A673 (cell line): ENCODE results near the gene B4GALNT4. TPM values are rescaled to one million over a fixed set of nuclear protein-coding genes. Genes with fewer than 3 reads are reported as not detected.

Experiments used
- BruUV-seq: library from RNA; stranded (reverse); fragments of 400-500 nt; replicated peaks from 2 replicates; lab custom pipeline; 2021; lab: Mats Ljungman, UMichigan
- CTCF ChIA-PET: fragments of 300-600 bp; sonication (Branson Sonifier 250); formaldehyde crosslinking; loops from one replicate; lab custom pipeline; 2022; ENCODE audit warnings: antibody characterized with exemption; lab: Charles Lee
- POLR2A ChIA-PET: fragments of 300-600 bp; sonication (Branson Sonifier 250); formaldehyde crosslinking; loops from one replicate; lab custom pipeline; 2022; ENCODE audit warnings: antibody characterized with exemption; ENCODE audit not compliant: low non-redundant PET; lab: Charles Lee
- DNase-seq: peaks from one replicate; pipeline ENCODE4 v3.0.0-alpha.2; 2015; ENCODE audit warnings: low spot score
- H3K27ac ChIP-seq: fragments of 200-600 bp; sonication (generic); 2 replicates; pipeline ENCODE4 v1.5.1; 2016; ENCODE audit warnings: mixed run types, low read depth, mild to moderate bottlenecking, mixed read lengths, antibody characterized with exemption, low read length; ENCODE audit not compliant: poor library complexity, severe bottlenecking
- H3K27me3 ChIP-seq: fragments of 200-600 bp; sonication (generic); replicated peaks from 2 replicates; pipeline ENCODE4 v1.6.1; 2017; ENCODE audit warnings: mixed run types, low read depth, mild to moderate bottlenecking, mixed read lengths, antibody characterized with exemption, low read length; ENCODE audit not compliant: insufficient read depth, poor library complexity
- H3K36me3 ChIP-seq: fragments of 200-600 bp; sonication (generic); 2 replicates; pipeline ENCODE4 v1.6.1; 2016; ENCODE audit warnings: mixed run types, mild to moderate bottlenecking, mixed read lengths, antibody characterized with exemption, low read length; ENCODE audit not compliant: insufficient read depth, poor library complexity, severe bottlenecking
- H3K4me1 ChIP-seq: fragments of 200-600 bp; sonication (generic); 2 replicates; pipeline ENCODE4 v1.6.1; 2017; ENCODE audit warnings: mixed run types, mild to moderate bottlenecking, mixed read lengths, antibody characterized with exemption, low read length; ENCODE audit not compliant: insufficient read depth, poor library complexity, severe bottlenecking
- H3K4me3 ChIP-seq: fragments of 200-600 bp; sonication (generic); 2 replicates; pipeline ENCODE4 v1.5.1; 2016; ENCODE audit warnings: low read depth, mixed run types, mild to moderate bottlenecking, mixed read lengths, low read length; ENCODE audit not compliant: poor library complexity, severe bottlenecking
- H3K9me3 ChIP-seq: fragments of 200-600 bp; sonication (generic); 2 replicates; pipeline ENCODE4 v1.6.1; 2016; ENCODE audit warnings: mixed run types, low read depth, mild to moderate bottlenecking, mixed read lengths, antibody characterized with exemption, low read length; ENCODE audit not compliant: poor library complexity, severe bottlenecking
- EZH2 ChIP-seq: fragments of 200-600 bp; sonication (generic); IDR thresholded peaks from 2 replicates; pipeline ENCODE4 v1.6.1; 2017; ENCODE audit warnings: borderline replicate concordance, low read depth, mild to moderate bottlenecking, mixed read lengths, antibody characterized with exemption, low read length; ENCODE audit not compliant: poor library complexity, severe bottlenecking
- intact Hi-C: fragments of 100-400 bp; cut with micrococcal nuclease; formaldehyde crosslinking; loops from one replicate; pipeline ENCODE4 v1.10.0; 2022; ENCODE audit not compliant: unreplicated experiment
- total RNA-seq: library from RNA; stranded (reverse); gene quantifications from 2 replicates; pipeline ENCODE4 v1.2.3, GENCODE V29; 2021
- TF ChIP-seq, protein P1 (sequence below): fragments of 300-800, 200-600 bp; sonication (generic); conservative IDR thresholded peaks from 2 replicates; pipeline ENCODE4 v1.5.1; 2017; ENCODE audit warnings: low read depth, mild to moderate bottlenecking, antibody characterized with exemption, low read length, moderate library complexity, mixed read lengths

The B4GALNT4 gene
- total RNA-seq, 1 experiment from 2014 or later: 19.0 TPM

DNA sequence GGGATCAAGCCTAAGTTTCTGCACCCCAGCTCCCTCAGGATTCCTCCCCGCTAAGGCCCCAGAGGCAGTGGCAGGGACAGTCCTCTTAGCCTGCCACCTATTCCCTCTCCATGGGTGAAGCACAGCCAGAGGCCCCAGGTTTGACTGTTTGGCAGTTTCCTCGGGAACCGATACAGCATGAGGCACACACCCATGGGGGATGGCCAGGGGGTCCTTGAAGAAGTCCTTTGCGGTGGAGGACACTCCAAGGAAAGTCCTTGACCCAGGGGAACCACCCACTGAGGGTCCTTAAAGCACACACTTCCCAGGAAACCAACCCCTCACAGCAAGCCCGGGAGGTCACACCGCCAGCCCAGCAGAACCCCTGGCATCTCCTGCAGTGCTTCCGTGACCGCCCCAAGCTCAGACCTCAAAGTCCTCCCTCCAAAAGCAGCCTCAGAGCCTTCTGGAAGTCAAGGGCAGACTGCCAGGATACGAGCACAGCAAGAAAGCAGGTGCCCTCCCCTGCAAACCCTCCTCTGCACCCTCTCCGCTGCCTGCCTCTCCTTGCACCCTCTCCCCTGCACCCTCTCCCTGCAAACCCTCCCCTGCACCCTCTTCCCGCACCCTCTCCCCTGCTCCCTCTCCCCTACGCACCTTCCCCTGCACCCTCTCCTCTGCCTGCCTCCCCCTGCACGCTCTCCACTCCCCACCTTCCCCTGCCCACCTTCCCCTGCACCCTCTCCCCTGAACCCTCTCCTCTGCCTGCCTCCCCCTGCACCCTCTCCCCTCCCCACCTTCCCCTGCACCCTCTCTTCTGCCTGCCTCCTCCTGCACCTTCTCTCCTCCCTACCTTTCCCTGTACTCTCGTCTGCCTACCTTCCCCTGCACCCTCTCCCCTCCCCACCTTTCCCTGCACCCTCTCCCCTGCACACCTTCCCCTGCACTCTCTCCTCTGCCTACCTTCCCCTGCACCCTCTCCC is 44.1 kb downstream of the B4GALNT4 start:
- POLR2A ChIA-PET: no interaction called here
- no TSS peak for BruUV-seq
- no peak for TF ChIP-seq EZH2
- TF ChIP-seq, protein P1, sequence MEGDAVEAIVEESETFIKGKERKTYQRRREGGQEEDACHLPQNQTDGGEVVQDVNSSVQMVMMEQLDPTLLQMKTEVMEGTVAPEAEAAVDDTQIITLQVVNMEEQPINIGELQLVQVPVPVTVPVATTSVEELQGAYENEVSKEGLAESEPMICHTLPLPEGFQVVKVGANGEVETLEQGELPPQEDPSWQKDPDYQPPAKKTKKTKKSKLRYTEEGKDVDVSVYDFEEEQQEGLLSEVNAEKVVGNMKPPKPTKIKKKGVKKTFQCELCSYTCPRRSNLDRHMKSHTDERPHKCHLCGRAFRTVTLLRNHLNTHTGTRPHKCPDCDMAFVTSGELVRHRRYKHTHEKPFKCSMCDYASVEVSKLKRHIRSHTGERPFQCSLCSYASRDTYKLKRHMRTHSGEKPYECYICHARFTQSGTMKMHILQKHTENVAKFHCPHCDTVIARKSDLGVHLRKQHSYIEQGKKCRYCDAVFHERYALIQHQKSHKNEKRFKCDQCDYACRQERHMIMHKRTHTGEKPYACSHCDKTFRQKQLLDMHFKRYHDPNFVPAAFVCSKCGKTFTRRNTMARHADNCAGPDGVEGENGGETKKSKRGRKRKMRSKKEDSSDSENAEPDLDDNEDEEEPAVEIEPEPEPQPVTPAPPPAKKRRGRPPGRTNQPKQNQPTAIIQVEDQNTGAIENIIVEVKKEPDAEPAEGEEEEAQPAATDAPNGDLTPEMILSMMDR: no peak
- Histone ChIP-seq H3K4me1 (no peaks in the 10 kb centered on the region), H3K4me3 (no peak overlapping the region), H3K9me3 (no peaks in the 10 kb centered on the region), H3K27me3 (peaks cover 33% of the 10 kb centered on the region), H3K27ac (no peak overlapping the region), H3K36me3 (no peaks in the 10 kb centered on the region)
- intact Hi-C loops: no loop called here
- peak; percentile 23 for DNase-seq
- CTCF ChIA-PET: no interaction called here

DNA sequence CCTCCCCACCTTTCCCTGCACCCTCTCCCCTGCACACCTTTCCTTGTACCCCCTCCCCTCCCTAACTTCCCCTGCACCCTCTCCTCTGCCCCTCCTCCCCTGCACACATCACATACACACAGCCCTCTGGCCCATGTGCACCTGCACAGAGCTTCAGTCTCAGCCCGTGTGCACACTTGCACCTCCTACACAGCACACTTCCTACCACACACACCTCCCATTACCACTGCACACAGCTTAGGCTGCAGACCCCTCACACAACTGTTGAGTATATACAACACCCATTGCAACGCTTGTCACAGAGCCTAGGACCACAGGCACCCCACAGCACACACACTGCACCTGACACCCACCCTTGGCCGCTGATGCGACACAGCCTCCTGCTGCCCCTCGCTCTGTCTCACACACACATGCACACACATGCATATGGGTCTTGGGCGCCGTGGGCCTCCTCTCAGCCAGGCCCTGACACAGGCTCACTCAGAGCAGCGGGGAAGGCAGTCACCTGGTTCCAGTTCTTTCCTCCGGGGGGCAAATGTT is 45.1 kb downstream of the B4GALNT4 start:
- no peak for DNase-seq
- TF ChIP-seq, protein P1: no peak
- no peak for TF ChIP-seq EZH2
- Histone ChIP-seq H3K4me3 (no peak overlapping the region), H3K36me3 (no peaks in the 10 kb centered on the region), H3K4me1 (no peaks in the 10 kb centered on the region), H3K9me3 (no peaks in the 10 kb centered on the region), H3K27ac (no peak overlapping the region), H3K27me3 (peaks cover 37% of the 10 kb centered on the region)
- ChIA-PET CTCF (interaction anchor here (0.6 kb wide), 1 partner anchor 34 kb away, joined by 7 read pairs; no protein-coding TSS in a partner anchor), POLR2A (interaction anchor here (0.6 kb wide), 1 partner anchor 10 kb away, joined by 3 read pairs; no protein-coding TSS in a partner anchor)
- intact Hi-C loops: no loop called here
- no TSS peak for BruUV-seq

DNA sequence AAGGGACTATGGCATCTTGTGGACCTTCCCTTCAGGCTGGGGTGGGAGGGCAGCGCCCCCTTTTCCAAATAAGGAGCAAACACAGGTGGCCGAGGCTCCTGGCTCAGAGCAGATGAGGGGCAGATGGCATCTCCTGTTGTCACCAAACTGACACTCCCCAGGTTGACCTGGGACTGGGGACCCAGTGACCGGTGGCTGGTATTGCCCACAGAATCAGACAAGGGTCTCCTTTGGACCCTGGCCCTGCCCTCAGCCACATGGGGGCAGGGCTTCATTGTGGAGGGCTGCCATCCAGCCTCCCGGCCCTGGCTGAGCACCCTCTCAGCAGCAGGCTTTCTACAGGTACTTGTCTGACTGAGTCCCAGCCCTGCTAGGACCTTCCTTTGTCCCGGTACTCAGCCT is 46.3 kb downstream of the B4GALNT4 start:
- no TSS peak for BruUV-seq
- Histone ChIP-seq H3K9me3 (no peaks in the 10 kb centered on the region), H3K4me1 (no peaks in the 10 kb centered on the region), H3K36me3 (no peaks in the 10 kb centered on the region), H3K27me3 (peaks cover 37% of the 10 kb centered on the region), H3K27ac (no peak overlapping the region), H3K4me3 (no peak overlapping the region)
- CTCF ChIA-PET: no interaction called here
- TF ChIP-seq, protein P1: no peak
- no peak for TF ChIP-seq EZH2
- POLR2A ChIA-PET: no interaction called here
- DNase-seq: no peak
- intact Hi-C loops: no loop called here
